Neural crest cell (in vitro differentiated cells): ENCODE results near the gene MRPL24. TPM values are rescaled to one million over a fixed set of nuclear protein-coding genes. Genes with fewer than 3 reads are reported as not detected.

Source experiments
- DNase-seq: peaks from one replicate; pipeline ENCODE4 v3.0.0; 2021; ENCODE audit warnings: low read depth, mixed read lengths, low spot score
- H3K27ac Mint-ChIP-seq: one replicate; pipeline ENCODE4 v1.8.0; 2021; ENCODE audit warnings: mild to moderate bottlenecking, mixed read lengths; ENCODE audit not compliant: unreplicated experiment
- H3K27me3 Mint-ChIP-seq: 2 replicates; pipeline ENCODE4 v1.8.0; 2021; ENCODE audit warnings: low read depth, mild to moderate bottlenecking, mixed read lengths
- H3K36me3 Mint-ChIP-seq: 2 replicates; pipeline ENCODE4 v1.8.0; 2021; ENCODE audit warnings: low read depth, mild to moderate bottlenecking, mixed read lengths
- H3K4me1 Mint-ChIP-seq: 2 replicates; pipeline ENCODE4 v1.8.0; 2021; ENCODE audit warnings: mixed read lengths
- H3K4me3 Mint-ChIP-seq: one replicate; pipeline ENCODE4 v1.8.0; 2021; ENCODE audit warnings: mild to moderate bottlenecking, mixed read lengths
- H3K9me3 Mint-ChIP-seq: 2 replicates; pipeline ENCODE4 v1.8.0; 2021; ENCODE audit warnings: mixed read lengths
- CTCF ChIP-seq: fragments of 200-600 bp; sonication (generic); conservative IDR thresholded peaks from 2 replicates; pipeline ENCODE4 v1.5.0; 2021; ENCODE audit warnings: antibody characterized with exemption, mild to moderate bottlenecking
- total RNA-seq: library from RNA; stranded (reverse); gene quantifications from 2 replicates; pipeline ENCODE4 v1.2.1, GENCODE V29; 2021

Gene MRPL24
- total RNA-seq, 1 donor from 2014 or later, result 37.3 TPM

GRCh38 chr1:156721131-156721530 is 19.8 kb downstream of the MRPL24 start:
- H3K27ac Mint-ChIP-seq, result no peak overlapping the region
- TF ChIP-seq CTCF, result no peak
- peaks cover 8% of the 10 kb centered on the region for H3K36me3 Mint-ChIP-seq

GRCh38 chr1:156717351-156717750 is 23.5 kb downstream of the MRPL24 start:
- Mint-ChIP-seq H3K27me3 (no peaks in the 10 kb centered on the region), H3K27ac (no peak overlapping the region), H3K4me3 (peak overlapping the region; percentile 1), H3K36me3 (peaks cover 9% of the 10 kb centered on the region), H3K4me1 (peaks cover 17% of the 10 kb centered on the region), H3K9me3 (no peaks in the 10 kb centered on the region)
- no peak for DNase-seq
- TF ChIP-seq CTCF, result no peak

More at GRCh38 chr1:156721131-156721530, 19.8 kb downstream of the MRPL24 start:
- no peak for DNase-seq
- no peaks in the 10 kb centered on the region for H3K27me3 Mint-ChIP-seq
- H3K4me1 Mint-ChIP-seq, result peaks cover 16% of the 10 kb centered on the region
- H3K9me3 Mint-ChIP-seq, result no peaks in the 10 kb centered on the region
- H3K4me3 Mint-ChIP-seq, result no peak overlapping the region

GRCh38 chr1:156714830-156715229 is 26.1 kb downstream of the MRPL24 start:
- Mint-ChIP-seq H3K27me3 (no peaks in the 10 kb centered on the region), H3K4me1 (peaks cover 25% of the 10 kb centered on the region), H3K9me3 (no peaks in the 10 kb centered on the region), H3K4me3 (peak overlapping the region; percentile 7), H3K36me3 (peaks cover 9% of the 10 kb centered on the region), H3K27ac (no peak overlapping the region)
- TF ChIP-seq CTCF, result no peak
- DNase-seq, result no peak

GRCh38 chr1:156712626-156713025 is 28.3 kb downstream of the MRPL24 start:
- Mint-ChIP-seq H3K27ac (peak overlapping the region; percentile 19), H3K4me1 (peaks cover 47% of the 10 kb centered on the region), H3K36me3 (peaks cover 9% of the 10 kb centered on the region), H3K27me3 (peaks cover 5% of the 10 kb centered on the region), H3K4me3 (peak overlapping the region; percentile 49), H3K9me3 (no peaks in the 10 kb centered on the region)
- no peak for DNase-seq
- TF ChIP-seq CTCF, result no peak

- peak overlapping the region; percentile 68 for H3K4me3 Mint-ChIP-seq
- TF ChIP-seq CTCF, result no peak
- peaks cover 11% of the 10 kb centered on the region for H3K27me3 Mint-ChIP-seq
- no peak for DNase-seq
- H3K9me3 Mint-ChIP-seq, result no peaks in the 10 kb centered on the region
- peaks cover 61% of the 10 kb centered on the region for H3K4me1 Mint-ChIP-seq
- no peak overlapping the region for H3K27ac Mint-ChIP-seq
- H3K36me3 Mint-ChIP-seq, result peaks cover 8% of the 10 kb centered on the region
These were observed 29.7 kb downstream of the MRPL24 start for GRCh38 chr1:156711011-156711817.
